Loucy (cell line): ENCODE measurements around the gene CCDC8.

Experiments
- EZH2phosphoT487 ChIP-seq: fragments of 200-600 bp; IDR thresholded peaks from 2 replicates; pipeline ENCODE4 v1.6.1; 2018; ENCODE audit warnings: antibody characterized with exemption, mild to moderate bottlenecking, moderate library complexity, borderline replicate concordance
- TF ChIP-seq, protein P1 (sequence below): fragments of 200-600 bp; sonication (generic); conservative IDR thresholded peaks from 2 replicates; pipeline ENCODE4 v1.5.1; 2014; ENCODE audit warnings: mild to moderate bottlenecking, antibody characterized with exemption, low read length

DNA sequence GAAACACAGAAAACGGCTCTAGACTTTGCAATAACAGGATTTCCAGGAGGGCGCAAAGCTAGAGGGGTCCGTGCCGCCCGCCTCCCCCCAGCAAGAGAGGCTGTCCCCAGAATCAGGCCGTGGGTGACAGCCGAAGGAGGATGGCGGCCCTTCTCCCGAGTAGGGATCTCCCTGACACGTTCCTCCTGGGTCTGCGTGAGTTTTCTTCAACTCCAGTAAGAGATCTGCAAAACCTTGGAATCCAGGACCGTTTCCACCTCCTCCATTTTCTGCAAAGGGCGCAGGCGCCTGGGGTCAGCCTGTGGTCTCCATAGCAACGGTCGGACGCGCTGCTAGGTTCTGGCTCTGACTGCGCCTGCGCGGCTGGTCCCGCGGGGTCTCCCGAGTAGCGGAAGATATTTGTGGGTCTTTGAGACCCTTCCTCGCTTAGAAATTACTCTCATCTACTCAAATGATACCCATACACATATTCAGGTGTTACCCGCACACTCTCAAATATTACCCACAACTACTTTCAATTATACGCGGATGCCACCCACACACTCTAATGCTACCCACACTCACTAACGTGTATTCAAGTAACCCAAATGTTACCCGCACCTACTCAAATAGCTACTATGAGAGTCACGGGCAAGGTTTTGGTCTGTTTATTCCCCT is 13.3 kb upstream of the CCDC8 start:
- TF ChIP-seq, protein P1, sequence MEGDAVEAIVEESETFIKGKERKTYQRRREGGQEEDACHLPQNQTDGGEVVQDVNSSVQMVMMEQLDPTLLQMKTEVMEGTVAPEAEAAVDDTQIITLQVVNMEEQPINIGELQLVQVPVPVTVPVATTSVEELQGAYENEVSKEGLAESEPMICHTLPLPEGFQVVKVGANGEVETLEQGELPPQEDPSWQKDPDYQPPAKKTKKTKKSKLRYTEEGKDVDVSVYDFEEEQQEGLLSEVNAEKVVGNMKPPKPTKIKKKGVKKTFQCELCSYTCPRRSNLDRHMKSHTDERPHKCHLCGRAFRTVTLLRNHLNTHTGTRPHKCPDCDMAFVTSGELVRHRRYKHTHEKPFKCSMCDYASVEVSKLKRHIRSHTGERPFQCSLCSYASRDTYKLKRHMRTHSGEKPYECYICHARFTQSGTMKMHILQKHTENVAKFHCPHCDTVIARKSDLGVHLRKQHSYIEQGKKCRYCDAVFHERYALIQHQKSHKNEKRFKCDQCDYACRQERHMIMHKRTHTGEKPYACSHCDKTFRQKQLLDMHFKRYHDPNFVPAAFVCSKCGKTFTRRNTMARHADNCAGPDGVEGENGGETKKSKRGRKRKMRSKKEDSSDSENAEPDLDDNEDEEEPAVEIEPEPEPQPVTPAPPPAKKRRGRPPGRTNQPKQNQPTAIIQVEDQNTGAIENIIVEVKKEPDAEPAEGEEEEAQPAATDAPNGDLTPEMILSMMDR = no peak
- TF ChIP-seq EZH2phosphoT487 = no peak
